GM23248 (cell line): ENCODE data around the gene SH3TC1.

Source experiments
- EZH2 ChIP-seq: fragments of 200-600 bp; sonication (generic); IDR thresholded peaks from 2 replicates; pipeline ENCODE4 v1.6.1; 2018; ENCODE audit warnings: antibody characterized with exemption, mild to moderate bottlenecking; ENCODE audit not compliant: insufficient read depth, poor library complexity, severe bottlenecking
- EZH2phosphoT487 ChIP-seq: fragments of 200-600 bp; sonication (generic); IDR thresholded peaks from 2 replicates; pipeline ENCODE4 v1.6.1; 2018; ENCODE audit warnings: antibody characterized with exemption, moderate library complexity, mild to moderate bottlenecking, low read depth; ENCODE audit not compliant: insufficient read depth

DNA sequence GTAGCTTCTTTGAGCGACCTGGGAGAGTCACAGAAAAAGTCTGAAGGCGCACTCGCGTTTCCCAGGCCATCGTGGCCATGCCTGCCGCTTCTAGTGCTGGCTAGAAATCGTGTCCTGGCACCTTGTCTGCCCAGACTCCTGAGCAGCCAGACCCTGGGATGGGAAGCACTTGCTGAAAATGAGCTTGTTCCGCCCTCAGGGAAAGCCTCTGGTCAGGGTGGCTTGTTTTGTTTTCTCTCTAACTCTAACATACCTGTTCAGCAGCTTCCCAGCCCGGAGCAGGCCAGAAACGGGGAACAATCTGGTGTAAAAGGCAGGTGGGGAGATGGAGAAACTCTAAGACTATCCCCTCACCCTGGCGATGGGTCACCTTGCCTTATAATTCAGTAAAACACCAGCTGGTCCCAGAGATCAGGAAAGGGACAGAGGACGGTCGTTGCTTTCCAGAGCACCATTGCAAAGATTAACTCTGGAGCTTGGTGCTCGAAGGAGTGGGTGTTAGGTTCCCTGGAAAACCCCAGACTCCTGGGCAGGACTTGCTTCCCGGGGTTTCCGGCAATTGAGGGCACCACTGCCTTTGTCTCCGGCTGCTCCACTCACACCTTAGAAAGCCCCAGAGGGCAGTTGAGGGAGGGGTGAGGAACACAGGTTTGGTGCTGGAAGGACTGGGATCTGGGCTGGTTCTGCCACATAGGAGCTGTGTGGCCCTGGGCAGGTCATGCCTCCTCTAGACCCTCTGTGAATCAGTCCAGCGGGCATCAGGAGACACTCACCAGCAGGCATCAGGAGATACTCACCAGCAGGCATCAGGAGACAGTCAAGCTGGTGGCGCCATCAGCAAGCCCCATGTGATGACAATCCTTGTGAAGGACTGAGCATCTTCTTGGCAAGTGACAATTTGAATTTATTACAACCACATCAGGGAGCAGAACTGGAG is 4.5 kb upstream of the SH3TC1 start:
- TF ChIP-seq EZH2 (no peak), EZH2phosphoT487 (no peak)
